Right ventricle myocardium inferior (tissue), 1 donor: ENCODE results near the gene TET2. TPM values are rescaled to one million over a fixed set of nuclear protein-coding genes. Genes with fewer than 3 reads are reported as not detected.

Experiments
- ATAC-seq: fragments of 200-7000 bp; cut with Tn5 transposase; one replicate; pipeline ENCODE4 v1.9.1; 2020; ENCODE audit warnings: mild to moderate bottlenecking, moderate library complexity
- DNase-seq: peaks from one replicate; pipeline ENCODE4 v3.0.0; 2021; ENCODE audit errors: missing footprints
- intact Hi-C: fragments of 100-400 bp; cut with DNase I; formaldehyde crosslinking; loops from one replicate; pipeline ENCODE4 v1.11.0; 2022
- long read RNA-seq: library from polyadenylated mRNA; unstranded; transcript quantifications from one replicate; pipeline ENCODE4 v2.0.0, GENCODE V29; 2021
- total RNA-seq: library from RNA; stranded (reverse); fragmentation: NEBNext Ultra II Directional; extraction: Animal tissue kit (Norgen Biotek cat#: 25700); gene quantifications from one replicate; pipeline ENCODE4 v1.2.1, GENCODE V29; 2021
- donor health status: DM: no; HTN: yes; CAD: no; lungs with severe emphysema.

Gene TET2
- 12.1 TPM for total RNA-seq
- long read RNA-seq, partial matches to known transcripts: 2 of 2 reads
- long read RNA-seq, other reads (novel, unspliced or antisense): 0 of 2 reads

DNA sequence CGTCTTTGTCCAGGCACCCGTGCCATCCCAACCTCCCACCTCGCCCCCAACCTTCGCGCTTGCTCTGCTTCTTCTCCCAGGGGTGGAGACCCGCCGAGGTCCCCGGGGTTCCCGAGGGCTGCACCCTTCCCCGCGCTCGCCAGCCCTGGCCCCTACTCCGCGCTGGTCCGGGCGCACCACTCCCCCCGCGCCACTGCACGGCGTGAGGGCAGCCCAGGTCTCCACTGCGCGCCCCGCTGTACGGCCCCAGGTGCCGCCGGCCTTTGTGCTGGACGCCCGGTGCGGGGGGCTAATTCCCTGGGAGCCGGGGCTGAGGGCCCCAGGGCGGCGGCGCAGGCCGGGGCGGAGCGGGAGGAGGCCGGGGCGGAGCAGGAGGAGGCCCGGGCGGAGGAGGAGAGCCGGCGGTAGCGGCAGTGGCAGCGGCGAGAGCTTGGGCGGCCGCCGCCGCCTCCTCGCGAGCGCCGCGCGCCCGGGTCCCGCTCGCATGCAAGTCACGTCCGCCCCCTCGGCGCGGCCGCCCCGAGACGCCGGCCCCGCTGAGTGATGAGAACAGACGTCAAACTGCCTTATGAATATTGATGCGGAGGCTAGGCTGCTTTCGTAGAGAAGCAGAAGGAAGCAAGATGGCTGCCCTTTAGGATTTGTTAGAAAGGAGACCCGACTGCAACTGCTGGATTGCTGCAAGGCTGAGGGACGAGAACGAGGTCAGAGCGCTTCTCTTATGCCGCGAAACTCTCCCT, at the start of gene TET2:
TSS of gene TET2 (plus strand) at position 601 of the 740 bp plus-strand sequence. CDS start 87,067 bp downstream, outside the sequence.
- ATAC-seq (peak; percentile 88), DNase-seq (peak; percentile 94)
- intact Hi-C loops: loop anchor here (2.0 kb wide), 2 partner anchors 94 to 324 kb away; no protein-coding TSS in a partner anchor

DNA sequence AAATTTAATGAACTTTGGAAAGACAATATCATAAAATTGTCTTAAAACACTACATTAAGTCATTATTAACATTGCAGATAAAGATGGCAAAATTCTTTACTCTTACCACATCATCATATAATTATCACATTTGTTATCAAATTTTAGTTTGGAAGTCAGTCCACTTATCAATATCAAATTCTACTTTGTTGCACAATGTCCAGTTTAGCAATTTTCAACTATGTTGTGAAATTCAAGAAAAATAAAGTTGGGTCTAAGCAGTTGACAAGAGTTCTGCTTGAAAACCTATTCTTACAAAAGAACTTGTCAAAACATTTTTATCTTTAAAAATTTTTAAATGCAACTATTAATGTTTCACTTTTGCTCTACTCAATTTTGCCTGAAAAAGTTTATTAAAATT, 44.7 kb upstream of the TET2 start:
- ATAC-seq (no peak), DNase-seq (no peak)
- intact Hi-C loops: no loop called here

DNA sequence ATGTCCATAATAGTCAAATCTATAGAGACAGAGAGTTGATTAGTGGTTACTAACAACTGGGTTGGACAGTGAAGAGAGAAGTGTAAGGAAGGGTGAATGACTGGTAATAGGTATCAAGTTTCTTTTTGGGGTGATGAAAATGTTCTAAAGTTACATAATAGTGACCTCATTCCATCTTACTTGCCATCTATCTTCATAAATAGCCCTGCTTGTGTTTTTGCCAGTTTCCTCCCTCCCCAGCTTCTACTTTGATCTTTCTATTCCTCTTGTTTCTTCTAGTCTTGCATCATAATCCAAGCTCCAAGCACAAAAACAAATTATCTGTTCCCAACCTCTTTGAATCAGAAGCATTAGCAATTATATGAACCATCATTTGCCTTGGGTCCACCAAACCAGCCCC, 40.2 kb upstream of the TET2 start:
- DNase-seq (no peak), ATAC-seq (no peak)
- intact Hi-C loops: no loop called here

DNA sequence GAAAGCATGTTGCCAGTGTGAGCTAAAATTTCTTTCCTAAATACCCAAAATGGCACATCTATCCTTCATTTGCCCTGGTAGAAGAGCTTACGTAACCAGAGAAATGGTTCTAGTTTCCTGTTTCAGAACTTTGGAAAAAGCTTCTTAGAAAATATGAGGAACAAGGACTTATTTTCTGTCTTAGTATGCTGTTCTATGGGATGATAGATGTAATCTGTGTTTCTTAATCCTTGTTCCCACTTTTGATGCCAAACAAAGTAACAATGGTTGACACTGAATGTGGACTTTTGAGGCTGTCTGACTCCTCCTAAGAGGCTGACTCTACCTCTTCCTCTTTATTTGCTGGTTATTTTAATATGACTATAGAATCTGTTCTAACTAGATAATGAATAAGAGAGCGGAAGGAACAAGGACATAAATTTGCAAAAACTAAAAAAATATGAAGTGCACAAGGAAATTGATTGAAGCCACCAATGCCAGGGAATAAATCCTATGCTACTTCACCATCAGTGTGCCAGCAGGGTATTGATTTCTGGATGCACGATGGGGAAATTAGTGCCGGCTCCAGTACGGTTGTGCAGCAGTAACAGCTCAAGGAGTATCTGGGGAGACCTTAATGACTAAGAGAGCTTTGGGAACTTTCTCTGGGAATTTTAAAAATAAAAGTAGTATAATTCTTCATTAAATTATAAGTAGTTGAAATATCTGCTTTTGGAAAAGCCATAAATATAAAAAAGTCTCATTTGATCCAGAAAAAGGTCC, 39.4 kb upstream of the TET2 start:
- intact Hi-C loops: no loop called here
- ATAC-seq (peak; percentile 34), DNase-seq (no peak)

DNA sequence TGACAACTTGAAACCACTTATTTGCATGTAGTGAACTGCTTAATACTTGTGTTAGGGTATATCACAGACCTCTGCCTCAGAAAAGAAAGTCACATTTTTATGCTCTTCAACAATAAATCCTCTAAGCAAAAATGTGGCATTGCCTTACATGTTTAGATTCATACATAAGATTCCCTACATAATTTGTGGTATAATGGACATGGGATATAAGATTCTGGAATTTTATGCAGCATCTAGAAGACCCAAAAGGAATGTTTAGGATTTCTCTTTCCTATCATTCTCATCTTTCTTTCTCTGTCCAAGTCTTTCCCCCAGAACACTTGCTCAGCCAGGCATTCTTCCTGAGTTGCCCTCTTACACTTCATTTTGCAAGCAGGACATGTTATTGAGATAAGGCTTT, 37.7 kb upstream of the TET2 start:
- ATAC-seq (no peak), DNase-seq (no peak)
- intact Hi-C loops: no loop called here

DNA sequence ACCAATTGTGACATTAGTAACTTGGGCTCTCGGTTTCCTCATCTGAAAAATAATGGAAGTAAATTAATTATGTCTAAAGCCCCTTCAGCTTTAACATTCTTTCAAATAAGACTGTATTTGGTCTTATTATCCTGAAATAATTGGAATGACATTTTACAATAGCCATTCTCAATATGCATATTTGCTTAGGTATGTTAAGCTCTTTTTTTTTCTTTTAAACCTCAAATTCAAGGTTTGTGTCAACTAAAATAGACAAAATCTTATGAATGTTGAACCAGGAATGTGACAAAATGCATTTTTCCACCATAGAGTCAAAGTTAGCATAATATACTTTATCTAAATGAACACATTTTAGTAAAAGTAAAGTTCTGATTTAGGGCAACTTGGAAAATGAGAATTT, 34.4 kb upstream of the TET2 start:
- ATAC-seq: no peak
- intact Hi-C loops: no loop called here
- no peak for DNase-seq

DNA sequence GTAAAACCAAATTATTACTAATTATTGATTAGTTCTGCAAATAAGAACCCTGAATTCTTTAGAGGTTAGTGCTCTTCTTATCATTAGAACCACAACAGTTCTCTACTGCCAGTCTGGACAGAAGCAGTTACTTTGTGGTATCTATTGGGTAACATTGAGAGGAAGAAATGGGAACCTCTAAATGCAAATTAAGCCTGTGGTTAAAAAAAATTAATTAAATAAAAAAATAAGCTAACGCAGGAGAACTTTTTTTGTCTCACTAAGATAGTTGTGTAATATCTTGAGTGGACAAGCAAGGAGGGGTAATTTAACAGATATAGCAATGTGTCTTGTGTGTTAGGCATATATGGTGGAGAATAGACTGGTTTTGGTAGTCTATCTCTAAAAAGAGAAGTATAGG, 32.9 kb upstream of the TET2 start:
- DNase-seq (no peak), ATAC-seq (no peak)
- intact Hi-C loops: no loop called here

DNA sequence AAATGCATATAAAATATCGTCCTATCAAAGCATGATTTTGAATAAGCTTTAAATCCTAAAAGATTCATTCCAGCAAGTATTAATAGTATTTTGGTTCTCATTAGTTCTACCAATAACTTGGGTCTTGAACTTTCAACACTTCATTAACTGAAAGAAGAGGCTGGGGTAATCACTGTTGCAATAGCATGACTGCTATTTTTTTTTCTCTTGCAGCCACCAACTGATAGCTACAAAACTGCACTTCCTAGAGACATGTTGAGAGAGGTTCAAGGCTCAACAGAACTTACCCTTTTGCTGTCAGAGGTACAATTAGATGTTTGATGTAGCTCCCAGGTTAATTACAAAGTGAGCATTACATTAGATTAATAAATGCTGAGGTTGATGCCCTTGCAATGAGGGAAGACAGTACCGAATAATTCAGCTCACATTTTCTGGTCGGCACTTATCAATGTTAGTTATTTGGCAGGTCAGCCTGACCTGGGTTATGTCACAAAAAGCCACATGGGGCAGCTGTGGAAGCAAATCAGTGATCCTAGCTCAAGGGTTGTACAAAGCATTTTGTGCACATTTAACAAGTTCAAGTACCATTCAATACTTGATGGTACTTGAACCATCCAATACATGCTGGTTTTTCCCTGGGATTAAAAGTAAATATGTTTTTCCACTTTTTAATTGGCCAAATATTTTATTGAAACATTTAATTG, 29.9 kb upstream of the TET2 start:
- no peak for ATAC-seq
- intact Hi-C loops: no loop called here
- no peak for DNase-seq

DNA sequence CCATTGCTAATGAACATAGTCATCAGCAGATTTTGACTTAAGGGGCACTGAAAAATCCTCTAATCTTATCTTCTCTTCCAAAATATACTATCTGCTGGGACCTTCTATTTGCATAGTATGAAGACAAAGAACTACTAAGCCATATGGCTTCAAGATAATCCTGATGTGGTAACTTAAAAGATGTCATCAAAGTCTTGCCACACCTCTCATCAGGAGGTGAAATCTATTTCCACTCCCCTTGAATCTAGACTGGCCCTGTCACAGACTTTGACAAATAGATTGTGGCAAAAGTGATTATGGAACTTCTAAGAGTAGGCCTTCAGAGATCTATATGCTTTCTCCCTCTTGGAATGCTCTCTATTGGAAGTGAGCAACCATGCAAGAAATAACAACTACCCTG, 27.3 kb upstream of the TET2 start:
- DNase-seq (no peak), ATAC-seq (no peak)
- intact Hi-C loops: no loop called here

DNA sequence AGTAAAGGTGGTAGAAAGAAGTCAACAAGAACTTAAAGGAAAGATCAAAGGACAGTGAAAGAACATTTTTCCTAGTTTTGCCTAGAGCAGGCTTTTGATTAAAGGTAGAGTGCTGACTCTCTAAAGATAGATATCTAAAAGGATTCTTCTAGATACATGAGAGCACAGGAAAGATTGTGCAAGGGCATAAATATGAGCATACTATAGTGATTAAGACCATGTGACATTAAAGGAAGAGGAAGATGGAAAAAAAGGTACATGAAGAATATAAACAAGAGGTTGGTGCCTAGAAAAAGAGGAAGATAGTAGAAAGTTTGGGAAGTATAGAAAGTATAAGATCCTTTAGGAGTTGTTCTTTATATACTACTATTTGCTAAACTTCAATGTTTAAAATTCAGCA, 26.1 kb upstream of the TET2 start:
- DNase-seq: no peak
- intact Hi-C loops: no loop called here

DNA sequence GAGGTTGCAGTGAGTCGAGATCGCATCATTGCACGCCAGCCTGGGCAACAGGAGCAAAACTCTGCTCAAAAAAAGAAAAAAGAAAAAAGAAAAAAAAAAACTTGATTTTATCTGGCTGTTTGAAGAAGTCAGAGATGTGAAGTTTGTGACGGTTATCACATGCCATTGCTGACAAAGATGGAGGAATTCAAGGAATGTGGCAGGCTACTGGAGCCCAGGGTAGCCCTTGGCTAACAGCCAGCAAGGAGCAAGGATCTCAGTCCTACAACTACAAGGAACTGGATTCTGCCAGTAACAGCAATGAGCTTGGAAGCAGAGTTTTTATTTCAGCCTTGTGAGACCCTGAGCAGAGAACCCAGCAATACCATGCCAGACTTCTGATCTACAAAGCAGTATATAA, 24.3 kb upstream of the TET2 start:
- DNase-seq (no peak), ATAC-seq (no peak)
- intact Hi-C loops: no loop called here

More for the DNA sequence above, 26.1 kb upstream of the TET2 start:
- ATAC-seq: no peak

DNA sequence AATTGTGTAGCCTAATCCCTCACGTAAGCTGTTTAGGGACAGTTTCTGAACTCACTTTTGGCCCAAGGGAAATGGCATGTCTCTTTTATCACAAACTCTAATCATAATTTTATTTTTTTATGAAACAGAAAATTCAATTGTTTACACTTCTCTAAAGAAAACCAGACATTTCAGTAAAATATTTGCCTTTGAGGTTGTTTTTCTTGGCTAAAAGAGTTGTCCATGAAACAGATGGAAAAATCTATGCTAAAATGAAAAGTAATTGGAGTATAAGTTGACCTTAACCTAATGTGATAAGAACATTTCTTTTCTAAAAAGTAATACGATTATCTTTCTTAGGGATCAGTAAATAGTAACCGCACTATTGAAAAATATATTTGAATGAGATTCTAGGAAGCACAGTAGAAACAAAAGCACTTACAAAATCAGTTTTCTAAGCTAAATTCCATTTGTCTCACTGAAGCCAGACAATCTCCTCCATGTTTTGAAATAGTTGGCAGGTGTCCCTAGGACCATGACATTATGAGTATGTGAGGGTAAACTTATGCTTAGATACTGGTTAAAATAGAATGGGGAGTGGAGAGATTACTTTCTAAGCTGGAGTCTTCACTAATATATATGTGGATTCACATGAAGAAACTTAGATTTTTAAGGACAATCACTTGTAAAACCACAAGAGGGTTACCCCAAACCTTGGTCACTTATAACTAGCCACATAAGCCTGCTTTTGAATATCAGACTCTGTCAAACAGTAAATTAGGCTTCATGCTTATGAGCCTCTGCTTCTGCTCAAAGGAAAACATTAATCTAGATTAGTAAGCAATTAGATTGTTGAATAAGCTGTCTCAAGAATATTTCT, 20.1 kb upstream of the TET2 start:
- intact Hi-C loops: no loop called here
- no peak for DNase-seq
- ATAC-seq: no peak

DNA sequence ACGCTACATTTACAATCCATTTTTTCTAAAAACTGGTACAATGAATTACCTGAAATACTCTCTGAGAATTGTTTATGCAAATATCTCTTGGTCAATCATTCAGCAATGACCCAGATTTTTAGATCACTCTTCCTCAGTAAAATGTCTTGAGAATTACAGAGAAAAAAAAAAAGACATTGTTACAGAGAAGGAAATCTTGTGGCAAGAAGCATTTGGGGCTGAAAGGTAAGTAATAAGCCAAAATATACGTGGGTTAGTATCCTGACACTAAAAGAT, 19.6 kb upstream of the TET2 start:
- intact Hi-C loops: no loop called here
- DNase-seq (no peak), ATAC-seq (no peak)

DNA sequence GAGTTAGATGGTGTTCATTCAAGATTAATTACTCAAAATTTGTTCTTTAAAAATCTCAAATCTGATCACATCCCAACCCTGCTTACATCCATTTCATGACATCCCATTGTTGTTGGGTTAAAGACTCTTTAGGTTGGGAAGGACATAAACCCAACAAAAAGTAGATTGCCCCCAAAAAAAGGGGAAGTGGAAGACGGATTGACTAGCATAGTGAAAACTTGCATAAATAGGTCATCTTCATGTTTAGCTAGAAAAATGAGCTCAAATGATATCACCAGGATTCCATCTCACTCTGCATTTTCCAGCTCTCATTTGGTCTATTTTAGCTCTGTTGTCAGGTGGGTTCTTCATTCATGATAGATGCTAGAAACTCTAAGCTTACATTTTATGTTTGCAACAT, 18.5 kb upstream of the TET2 start:
- DNase-seq (no peak), ATAC-seq (no peak)
- intact Hi-C loops: no loop called here

DNA sequence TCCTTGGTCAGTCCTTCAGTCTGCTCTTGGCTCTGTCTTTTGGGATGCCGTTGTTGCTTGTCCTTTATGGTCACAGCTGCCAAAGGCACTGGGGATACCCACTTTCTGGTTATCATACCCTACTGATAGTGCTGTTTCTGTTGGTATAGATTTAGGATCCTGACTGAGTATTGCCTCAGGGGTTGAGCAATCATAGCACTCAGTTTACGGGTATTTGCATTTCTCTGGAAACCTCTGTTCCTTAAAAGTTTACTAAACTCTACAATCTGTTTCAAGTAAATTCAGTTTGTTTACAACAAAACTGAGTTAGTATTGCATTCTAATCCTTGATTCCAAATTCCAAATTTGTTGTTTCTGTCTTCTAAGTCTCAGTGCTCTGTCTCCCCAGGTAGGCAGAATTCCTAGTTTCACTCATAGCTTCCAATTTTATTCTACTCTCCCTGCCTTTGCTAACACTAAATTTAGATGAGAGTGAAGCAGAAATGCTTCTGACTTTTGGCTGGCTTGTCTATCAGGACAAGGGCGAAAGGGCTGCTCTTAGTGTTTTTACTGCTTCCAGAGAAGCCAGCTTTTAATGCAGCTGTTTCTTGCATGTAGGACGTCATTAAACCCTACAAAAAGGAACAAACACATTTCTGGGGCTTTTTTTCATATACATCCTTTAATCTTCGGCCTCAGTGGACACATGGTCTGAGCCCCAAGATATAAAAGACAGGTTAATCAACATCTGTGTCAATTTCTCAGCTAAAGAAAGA, 17.2 kb upstream of the TET2 start:
- intact Hi-C loops: no loop called here
- DNase-seq (no peak), ATAC-seq (no peak)

DNA sequence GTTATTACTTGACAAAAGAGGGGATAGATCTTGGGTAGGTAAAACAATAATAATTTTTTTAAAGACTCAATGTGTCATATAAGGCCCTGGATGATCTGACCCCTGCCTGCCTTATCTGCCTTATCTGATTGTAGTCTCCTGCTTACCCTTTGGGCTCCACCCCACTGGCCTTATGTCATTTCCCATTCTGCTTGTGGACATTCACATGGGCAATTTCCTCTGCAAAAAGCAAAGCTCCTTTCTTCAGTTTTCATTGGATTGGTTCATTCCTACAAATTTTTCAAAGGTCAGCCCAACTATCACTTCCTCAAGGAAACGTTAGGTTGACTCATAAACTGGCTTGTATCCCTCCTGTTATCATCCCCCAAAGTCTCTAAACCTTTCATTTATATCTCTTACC, 15.7 kb upstream of the TET2 start:
- intact Hi-C loops: no loop called here
- no peak for DNase-seq
- no peak for ATAC-seq

DNA sequence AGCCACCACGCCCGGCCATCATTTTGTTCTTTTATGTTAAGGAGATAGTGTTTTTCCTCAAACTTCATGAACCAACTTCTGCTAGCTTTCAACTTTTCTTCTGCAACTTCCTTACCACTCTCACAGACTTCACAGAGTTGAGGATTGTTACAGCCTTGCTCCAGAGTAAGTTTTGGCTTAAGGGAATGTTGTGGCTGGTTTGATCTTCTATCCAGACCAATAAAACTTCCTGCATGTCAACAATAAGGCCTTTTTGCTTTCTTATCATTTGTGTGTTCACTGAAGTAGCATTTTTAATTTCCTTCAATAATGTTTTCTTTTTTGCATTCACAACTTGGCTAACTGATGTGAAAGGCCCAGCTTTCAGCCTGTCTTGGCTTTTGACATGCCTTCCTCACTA, 12.7 kb upstream of the TET2 start:
- DNase-seq (no peak), ATAC-seq (no peak)
- intact Hi-C loops: no loop called here

DNA sequence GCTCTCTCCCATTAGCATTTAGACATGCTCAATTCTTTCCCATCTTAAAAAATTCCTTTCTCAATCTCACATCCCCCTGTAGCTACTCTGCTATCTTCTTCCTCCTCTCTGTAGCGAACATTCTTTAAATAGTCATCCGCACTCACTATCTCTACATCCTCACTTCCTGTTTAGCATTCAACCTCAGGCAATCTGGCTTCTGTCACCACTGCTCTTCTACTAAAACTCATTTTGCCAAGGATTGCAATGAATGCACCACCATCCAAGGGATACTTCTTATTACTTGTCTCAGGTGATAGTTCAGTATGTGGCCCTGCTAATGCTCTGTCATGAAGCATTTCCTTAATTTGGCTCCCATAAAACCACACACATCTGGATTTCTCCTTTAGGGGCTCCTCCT, 10.9 kb upstream of the TET2 start:
- DNase-seq (no peak), ATAC-seq (no peak)
- intact Hi-C loops: no loop called here
